Panc1 (cell line): Measurements from ENCODE around the gene AMN1. TPM values are rescaled to one million over a fixed set of nuclear protein-coding genes. Genes with fewer than 3 reads are reported as not detected.

Experiments used
- ATAC-seq: fragments of 200-7000 bp; cut with Tn5 transposase; 2 replicates; pipeline ENCODE4 v1.9.1; 2020; ENCODE audit warnings: mild to moderate bottlenecking, moderate library complexity
- BruUV-seq: library from RNA; stranded (reverse); fragments of 400-500 nt; replicated peaks from 2 replicates; lab custom pipeline; 2021; lab: Mats Ljungman, UMichigan
- CTCF ChIA-PET: fragments of 300-600 bp; sonication (Branson Sonifier 250); formaldehyde crosslinking; loops from one replicate; lab custom pipeline; 2022; ENCODE audit warnings: antibody characterized with exemption; lab: Charles Lee
- POLR2A ChIA-PET: fragments of 300-600 bp; sonication (Branson Sonifier 250); formaldehyde crosslinking; loops from one replicate; lab custom pipeline; 2022; ENCODE audit warnings: antibody characterized with exemption; lab: Charles Lee
- DNase-seq: peaks from one replicate; pipeline ENCODE4 v3.0.0-alpha.2; 2010; ENCODE audit warnings: low read depth, low spot score
- H3K27ac ChIP-seq: 2 replicates; pipeline ENCODE4 v1.5.1; 2011; ENCODE audit warnings: mild to moderate bottlenecking, low read length, inconsistent platforms
- H3K27me3 ChIP-seq: fragments of 200-500 bp; sonication (Bioruptor generic); 2 replicates; pipeline ENCODE4 v1.6.0; 2014; ENCODE audit warnings: low read length, inconsistent platforms; ENCODE audit not compliant: control insufficient read depth, insufficient read depth
- H3K36me3 ChIP-seq: fragments of 200-500 bp; sonication (Bioruptor generic); 2 replicates; pipeline ENCODE4 v1.5.1; 2014; ENCODE audit warnings: inconsistent platforms, mild to moderate bottlenecking, low read length, moderate library complexity; ENCODE audit not compliant: control insufficient read depth, insufficient read depth
- H3K4me1 ChIP-seq: 2 replicates; pipeline ENCODE4 v1.5.1; 2011; ENCODE audit warnings: inconsistent platforms, mild to moderate bottlenecking, low read length, moderate library complexity; ENCODE audit not compliant: control insufficient read depth, insufficient read depth
- H3K4me3 ChIP-seq, 2 experiments: 2 replicates each; pipeline ENCODE4 v1.5.1; 2011 to 2012; ENCODE audit warnings: low read depth in 2 of 2, low read length in 2 of 2, mild to moderate bottlenecking in 2 of 2, inconsistent platforms in 1 of 2, moderate library complexity in 1 of 2
- H3K9me3 ChIP-seq: fragments of 200-500 bp; sonication (Bioruptor generic); 2 replicates; pipeline ENCODE4 v1.5.1; 2014; ENCODE audit warnings: low read depth, mild to moderate bottlenecking, inconsistent platforms, low read length, moderate library complexity; ENCODE audit not compliant: control insufficient read depth, insufficient read depth
- CTCF ChIP-seq: fragments of 450-650 bp; IDR thresholded peaks from 2 replicates; pipeline ENCODE4 v1.5.1; 2017; ENCODE audit warnings: mild to moderate bottlenecking
- POLR2AphosphoS5 ChIP-seq: IDR thresholded peaks from 2 replicates; pipeline ENCODE4 v1.6.1; 2012; ENCODE audit warnings: mild to moderate bottlenecking, low read depth, low read length, moderate library complexity
- REST ChIP-seq, 2 experiments: IDR thresholded peaks; 2 replicates each; pipeline ENCODE4 v1.6.1; 2011 to 2012; ENCODE audit warnings: low read depth in 2 of 2, control low read depth in 1 of 2, low read length in 1 of 2, mild to moderate bottlenecking in 1 of 2, moderate library complexity in 1 of 2; ENCODE audit not compliant: insufficient read depth in 1 of 2
- SIN3A ChIP-seq: IDR thresholded peaks from 2 replicates; pipeline ENCODE4 v1.6.1; 2012; ENCODE audit warnings: low read depth, mild to moderate bottlenecking, low read length, moderate library complexity, borderline replicate concordance; ENCODE audit not compliant: insufficient read depth
- TCF7L2 ChIP-seq: IDR thresholded peaks from 2 replicates; pipeline ENCODE4 v1.6.1; 2011; ENCODE audit warnings: mild to moderate bottlenecking, low read depth, low read length, inconsistent platforms
- in situ Hi-C: cut with HindIII; loops from 2 replicates; pipeline ENCODE4 v1.10.0; 2016; ENCODE audit warnings: low sequenced_read_pairs, low pct_unique_long_range_greater_than_20kb
- intact Hi-C: fragments of 100-400 bp; cut with micrococcal nuclease; formaldehyde crosslinking; loops from one replicate; pipeline ENCODE4 v1.10.0; 2022; ENCODE audit not compliant: unreplicated experiment
- total RNA-seq: library from RNA; stranded (reverse); gene quantifications from one replicate; pipeline ENCODE4 v1.2.1, GENCODE V29; 2021; ENCODE audit not compliant: unreplicated experiment

AMN1 gene
- total RNA-seq, 1 experiment from 2014 or later, result 16.4 TPM

DNA sequence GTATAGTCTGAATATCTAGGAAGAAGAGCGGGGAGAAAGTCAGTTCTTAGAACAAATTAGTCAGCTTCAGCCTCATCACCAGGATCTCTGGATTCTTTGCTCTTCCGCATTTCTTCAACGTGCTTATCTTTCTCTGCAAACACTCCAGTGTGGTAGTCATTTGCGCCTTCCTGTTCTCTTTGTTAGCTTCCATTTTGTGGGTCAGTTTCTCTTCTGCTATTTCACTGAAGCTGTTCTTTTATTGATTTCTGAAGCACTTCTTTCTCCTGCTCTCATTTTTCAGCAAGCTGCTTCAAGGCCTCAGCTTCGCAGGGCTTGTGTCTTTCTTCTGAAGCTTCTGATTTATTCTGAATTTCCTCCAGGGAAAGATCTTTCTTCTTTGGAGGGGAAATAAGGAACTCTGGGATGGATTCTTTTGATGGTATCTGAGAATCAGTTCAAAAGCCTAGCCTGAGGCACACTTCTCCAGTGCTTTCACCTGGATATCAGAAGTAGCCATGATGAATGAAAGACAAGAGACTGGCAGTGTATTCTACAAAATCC, 13.5 kb downstream of the AMN1 start:
- Histone ChIP-seq H3K4me1 (peaks cover 7% of the 10 kb centered on the region; the same call in 1 of the 2 replicates), H3K27ac (peak overlapping the region; percentile 74), H3K36me3 (no peaks in the 10 kb centered on the region), H3K27me3 (no peaks in the 10 kb centered on the region), H3K4me3 (peak overlapping the region in 1 of 2 experiments; percentile 3; a peak in 1 of 4 replicates), H3K9me3 (no peaks in the 10 kb centered on the region)
- ChIA-PET CTCF (interaction anchor here (0.6 kb wide), 1 partner anchor 21 kb away, joined by 9 read pairs; no protein-coding TSS in a partner anchor), POLR2A (interaction anchor here (0.7 kb wide), 1 partner anchor 13 kb away, joined by 3 read pairs; the partner anchor contains the start of gene AMN1)
- DNase-seq (no peak), ATAC-seq (peak; percentile 80)
- intact Hi-C loops, result no loop called here
- in situ Hi-C loops, result no loop called here
- no TSS peak for BruUV-seq
- no peak for TF ChIP-seq CTCF
- no peak for TF ChIP-seq SIN3A
- TF ChIP-seq REST (IDR thresholded peaks at IDR 0.05; ENCODE audit: insufficient read depth in 1 of 2, low read depth in 2 of 2, low read length in 1 of 2), result no peak
- no peak for TF ChIP-seq TCF7L2
- no peak for TF ChIP-seq POLR2AphosphoS5

- CTCF ChIA-PET, result interaction anchor here (0.6 kb wide), 1 partner anchor 21 kb away, joined by 9 read pairs; no protein-coding TSS in a partner anchor
- peak overlapping the region; percentile 74 for H3K27ac ChIP-seq
Observed at GRCh38 chr12:31714406-31715271, 14.2 kb downstream of the AMN1 start.

More at GRCh38 chr12:31714406-31715271, 14.2 kb downstream of the AMN1 start:
- DNase-seq (no peak), ATAC-seq (peak; percentile 54)
- Histone ChIP-seq H3K9me3 (no peaks in the 10 kb centered on the region), H3K27me3 (no peaks in the 10 kb centered on the region), H3K4me1 (peaks cover 7% of the 10 kb centered on the region; the same call in 1 of the 2 replicates), H3K4me3 (no peak overlapping the region), H3K36me3 (no peaks in the 10 kb centered on the region)
- in situ Hi-C loops (no loop called here), intact Hi-C loops (no loop called here)
- TF ChIP-seq REST (IDR thresholded peaks at IDR 0.05; ENCODE audit: insufficient read depth in 1 of 2, low read depth in 2 of 2, low read length in 1 of 2) (no peak), POLR2AphosphoS5 (no peak), CTCF (no peak), SIN3A (no peak), TCF7L2 (no peak)
- POLR2A ChIA-PET, result interaction anchor here (0.7 kb wide), 2 partner anchors 14 to 18 kb away, joined by 3 read pairs; partner anchors contain the start of gene AMN1
- no TSS peak for BruUV-seq
